ENCODE results near the gene PTPRT.

Gene PTPRT

DNA sequence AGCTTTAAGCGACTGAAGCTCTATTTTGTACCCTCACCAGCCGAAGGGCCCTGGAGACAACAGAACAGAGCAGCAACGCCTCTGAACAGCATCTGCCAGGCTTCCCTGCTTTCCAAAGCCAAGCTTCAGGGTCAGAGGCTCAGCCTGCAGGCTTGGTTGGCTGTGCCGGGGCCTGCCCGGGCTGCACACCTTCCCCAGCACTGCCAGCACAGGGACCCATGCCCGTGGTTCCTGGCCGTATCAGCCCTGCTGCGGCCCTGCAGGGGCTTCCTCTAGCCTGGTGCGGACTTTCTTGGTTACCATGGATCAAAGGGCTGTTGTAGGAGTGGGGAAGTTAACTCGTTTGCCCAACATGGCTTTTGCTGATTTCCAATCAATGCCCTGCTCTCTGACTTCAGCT, 830.1 kb downstream of the PTPRT start:
- Mint-ChIP-seq H3K4me3 (no peak overlapping the region), H3K27ac (no peak overlapping the region), H3K9me3 (no peaks in the 10 kb centered on the region), H3K4me1 (ENCODE audit: low read depth) (no peaks in the 10 kb centered on the region), H3K27me3 (no peaks in the 10 kb centered on the region), H3K36me3 (ENCODE audit: low read depth) (no peaks in the 10 kb centered on the region)
- DNase-seq: no peak

- H3K9me3 Mint-ChIP-seq: no peaks in the 10 kb centered on the region
- no peaks in the 10 kb centered on the region for H3K4me1 Mint-ChIP-seq (ENCODE audit: low read depth)
- no peak overlapping the region for H3K27ac Mint-ChIP-seq
Measured at GRCh38 chr20:42352096-42352495, 837.6 kb downstream of the PTPRT start.

DNA sequence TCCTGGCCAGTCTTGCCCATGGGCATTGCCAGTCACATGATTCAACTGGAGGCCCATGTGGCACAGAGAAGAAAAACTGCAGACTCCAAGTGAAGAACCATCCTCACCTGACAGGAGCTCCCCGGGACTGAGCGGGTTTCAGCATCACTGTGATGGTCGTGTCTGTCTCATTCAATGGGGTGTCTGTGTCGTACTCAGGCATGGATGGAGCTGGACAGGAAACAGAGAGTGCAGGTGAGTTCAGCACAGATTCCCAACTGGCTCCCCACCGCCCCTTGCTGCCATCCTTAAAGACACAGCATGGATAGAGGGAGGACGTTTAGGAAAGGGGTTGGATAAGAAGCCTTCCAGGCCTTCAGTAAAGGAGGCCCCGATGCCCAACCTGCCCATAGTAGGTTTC, 839.2 kb downstream of the PTPRT start:
- H3K4me3 Mint-ChIP-seq: no peak overlapping the region

More at GRCh38 chr20:42352096-42352495, 837.6 kb downstream of the PTPRT start:
- Mint-ChIP-seq H3K4me3 (no peak overlapping the region), H3K36me3 (ENCODE audit: low read depth) (no peaks in the 10 kb centered on the region), H3K27me3 (no peaks in the 10 kb centered on the region)
- DNase-seq: no peak

GRCh38 chr20:42346189-42347170, 843.2 kb downstream of the PTPRT start:
- no peak for DNase-seq
- H3K27ac Mint-ChIP-seq: no peak overlapping the region
- no peaks in the 10 kb centered on the region for H3K4me1 Mint-ChIP-seq (ENCODE audit: low read depth)
- no peak overlapping the region for H3K4me3 Mint-ChIP-seq
- H3K27me3 Mint-ChIP-seq: no peaks in the 10 kb centered on the region
- H3K9me3 Mint-ChIP-seq: peaks cover 9% of the 10 kb centered on the region
- H3K36me3 Mint-ChIP-seq (ENCODE audit: low read depth): no peaks in the 10 kb centered on the region

More for the DNA sequence above, 839.2 kb downstream of the PTPRT start:
- Mint-ChIP-seq H3K27ac (no peak overlapping the region), H3K9me3 (peaks cover 3% of the 10 kb centered on the region), H3K4me1 (ENCODE audit: low read depth) (no peaks in the 10 kb centered on the region), H3K36me3 (ENCODE audit: low read depth) (no peaks in the 10 kb centered on the region), H3K27me3 (no peaks in the 10 kb centered on the region)
- DNase-seq: no peak

DNA sequence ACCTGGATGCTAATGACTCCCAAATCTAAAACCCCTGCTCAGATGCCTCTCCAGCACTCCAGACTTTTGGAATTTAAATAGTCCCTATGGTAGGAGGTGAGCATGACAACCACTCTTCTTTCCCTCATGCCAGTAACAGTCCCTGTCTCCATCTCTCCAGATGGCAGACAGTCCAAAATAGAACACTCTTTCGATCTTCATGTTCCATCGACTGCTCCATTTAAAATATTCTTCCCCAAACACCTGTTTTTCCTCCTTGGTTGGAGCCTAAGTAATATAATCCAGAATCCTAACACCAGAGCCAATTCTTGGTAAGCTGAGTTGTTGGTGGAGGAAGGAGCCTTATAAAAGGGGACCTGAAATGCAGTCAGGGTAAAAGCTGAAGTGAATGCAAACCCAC, 848.1 kb downstream of the PTPRT start:
- H3K4me3 Mint-ChIP-seq: no peak overlapping the region
- H3K27ac Mint-ChIP-seq: no peak overlapping the region
- peaks cover 9% of the 10 kb centered on the region for H3K9me3 Mint-ChIP-seq
- H3K4me1 Mint-ChIP-seq (ENCODE audit: low read depth): no peaks in the 10 kb centered on the region
- H3K27me3 Mint-ChIP-seq: no peaks in the 10 kb centered on the region
- DNase-seq: no peak
- H3K36me3 Mint-ChIP-seq (ENCODE audit: low read depth): no peaks in the 10 kb centered on the region

GRCh38 chr20:42340368-42340767, 849.3 kb downstream of the PTPRT start:
- DNase-seq: no peak
- H3K9me3 Mint-ChIP-seq: peaks cover 7% of the 10 kb centered on the region
- H3K27me3 Mint-ChIP-seq: no peaks in the 10 kb centered on the region
- no peaks in the 10 kb centered on the region for H3K4me1 Mint-ChIP-seq (ENCODE audit: low read depth)
- no peaks in the 10 kb centered on the region for H3K36me3 Mint-ChIP-seq (ENCODE audit: low read depth)
- H3K4me3 Mint-ChIP-seq: no peak overlapping the region
- no peak overlapping the region for H3K27ac Mint-ChIP-seq

GRCh38 chr20:42338294-42339201, 851.2 kb downstream of the PTPRT start:
- DNase-seq: no peak
- Mint-ChIP-seq H3K9me3 (peaks cover 7% of the 10 kb centered on the region), H3K27ac (no peak overlapping the region), H3K4me1 (ENCODE audit: low read depth) (no peaks in the 10 kb centered on the region), H3K27me3 (no peaks in the 10 kb centered on the region), H3K4me3 (no peak overlapping the region), H3K36me3 (ENCODE audit: low read depth) (no peaks in the 10 kb centered on the region)

DNA sequence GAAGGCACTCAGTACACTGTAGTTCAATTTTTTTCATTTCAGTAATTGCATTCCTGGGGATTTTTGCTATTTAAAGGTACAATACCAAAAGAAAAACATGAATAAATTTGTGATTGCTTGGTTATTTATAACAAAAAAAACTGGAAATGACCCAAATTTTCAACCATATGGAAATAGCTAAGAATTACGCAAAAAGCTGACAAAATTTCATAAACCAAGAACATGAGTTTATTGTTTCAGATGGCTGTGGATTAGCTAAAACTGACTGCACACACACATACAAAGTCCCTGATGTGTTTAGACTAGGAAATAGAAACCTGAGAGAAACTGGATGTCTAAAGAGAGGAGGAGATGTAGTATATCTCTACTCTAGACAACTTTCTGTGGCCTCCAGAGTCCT, 853.1 kb downstream of the PTPRT start:
- no peaks in the 10 kb centered on the region for H3K27me3 Mint-ChIP-seq

GRCh38 chr20:42319252-42320013, 870.3 kb downstream of the PTPRT start:
- H3K4me1 Mint-ChIP-seq (ENCODE audit: low read depth): no peaks in the 10 kb centered on the region
- no peaks in the 10 kb centered on the region for H3K36me3 Mint-ChIP-seq (ENCODE audit: low read depth)
- H3K4me3 Mint-ChIP-seq: no peak overlapping the region
- peaks cover 4% of the 10 kb centered on the region for H3K9me3 Mint-ChIP-seq
- no peak overlapping the region for H3K27ac Mint-ChIP-seq
- DNase-seq: no peak
- no peaks in the 10 kb centered on the region for H3K27me3 Mint-ChIP-seq

More for the DNA sequence above, 853.1 kb downstream of the PTPRT start:
- DNase-seq: no peak
- H3K27ac Mint-ChIP-seq: no peak overlapping the region
- H3K9me3 Mint-ChIP-seq: peaks cover 2% of the 10 kb centered on the region
- H3K36me3 Mint-ChIP-seq (ENCODE audit: low read depth): no peaks in the 10 kb centered on the region
- no peaks in the 10 kb centered on the region for H3K4me1 Mint-ChIP-seq (ENCODE audit: low read depth)
- no peak overlapping the region for H3K4me3 Mint-ChIP-seq

- H3K4me1 Mint-ChIP-seq (ENCODE audit: low read depth): no peaks in the 10 kb centered on the region
- peaks cover 5% of the 10 kb centered on the region for H3K9me3 Mint-ChIP-seq
- no peak overlapping the region for H3K27ac Mint-ChIP-seq
- no peaks in the 10 kb centered on the region for H3K27me3 Mint-ChIP-seq
- no peak for DNase-seq
- no peaks in the 10 kb centered on the region for H3K36me3 Mint-ChIP-seq (ENCODE audit: low read depth)
- H3K4me3 Mint-ChIP-seq: no peak overlapping the region
Measured at GRCh38 chr20:42313704-42314103, 876.0 kb downstream of the PTPRT start.

DNA sequence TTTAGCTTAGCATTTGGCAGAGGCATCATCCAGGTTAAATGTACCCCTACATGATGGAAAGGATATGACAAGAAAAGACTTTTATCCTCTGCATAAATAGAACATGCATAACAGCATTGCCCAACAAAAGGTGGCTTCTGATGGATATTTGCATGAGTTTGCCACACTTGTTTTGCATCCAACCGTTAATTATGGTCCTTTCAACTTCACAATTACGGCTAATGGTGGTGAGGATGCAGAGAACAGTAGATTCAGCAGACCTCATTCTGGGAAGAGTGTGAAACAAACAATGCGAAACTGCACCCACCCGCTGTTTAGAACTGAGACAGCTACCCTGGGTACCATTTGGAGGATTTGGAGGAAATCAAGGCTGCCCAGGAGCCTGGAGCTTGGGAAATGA, 880.7 kb downstream of the PTPRT start:
- no peak overlapping the region for H3K27ac Mint-ChIP-seq

GRCh38 chr20:42308171-42308570, 881.5 kb downstream of the PTPRT start:
- Mint-ChIP-seq H3K4me3 (no peak overlapping the region), H3K9me3 (peaks cover 9% of the 10 kb centered on the region), H3K27me3 (no peaks in the 10 kb centered on the region), H3K4me1 (ENCODE audit: low read depth) (no peaks in the 10 kb centered on the region), H3K27ac (no peak overlapping the region), H3K36me3 (ENCODE audit: low read depth) (no peaks in the 10 kb centered on the region)
- no peak for DNase-seq

More for the DNA sequence above, 880.7 kb downstream of the PTPRT start:
- Mint-ChIP-seq H3K4me1 (ENCODE audit: low read depth) (no peaks in the 10 kb centered on the region), H3K27me3 (no peaks in the 10 kb centered on the region), H3K4me3 (no peak overlapping the region), H3K9me3 (peaks cover 9% of the 10 kb centered on the region), H3K36me3 (ENCODE audit: low read depth) (no peaks in the 10 kb centered on the region)
- DNase-seq: no peak

GRCh38 chr20:42295592-42295991, 894.1 kb downstream of the PTPRT start:
- DNase-seq: no peak
- H3K4me3 Mint-ChIP-seq: no peak overlapping the region
- no peaks in the 10 kb centered on the region for H3K36me3 Mint-ChIP-seq (ENCODE audit: low read depth)
- no peaks in the 10 kb centered on the region for H3K27me3 Mint-ChIP-seq
- H3K4me1 Mint-ChIP-seq (ENCODE audit: low read depth): no peaks in the 10 kb centered on the region
- no peaks in the 10 kb centered on the region for H3K9me3 Mint-ChIP-seq
- no peak overlapping the region for H3K27ac Mint-ChIP-seq

GRCh38 chr20:42294976-42295375, 894.7 kb downstream of the PTPRT start:
- Mint-ChIP-seq H3K27ac (no peak overlapping the region), H3K27me3 (no peaks in the 10 kb centered on the region), H3K4me1 (ENCODE audit: low read depth) (no peaks in the 10 kb centered on the region), H3K9me3 (no peaks in the 10 kb centered on the region), H3K4me3 (no peak overlapping the region), H3K36me3 (ENCODE audit: low read depth) (no peaks in the 10 kb centered on the region)
- DNase-seq: no peak

Measured in activated T-cell treated with anti-CD3 and anti-CD28 coated beads, Interleukin-2, amount 50 U/mL, for 24 hours (primary cell).